Caco-2 (cell line): Measurements from ENCODE around the gene CDCP1. TPM values are rescaled to one million over a fixed set of nuclear protein-coding genes. Genes with fewer than 3 reads are reported as not detected.

ENCODE experiments used
- BruUV-seq: library from RNA; stranded (reverse); fragments of 400-500 nt; replicated peaks from 2 replicates; lab custom pipeline; 2021; lab: Mats Ljungman, UMichigan
- CTCF ChIA-PET: fragments of 300-600 bp; sonication (Branson Sonifier 250); formaldehyde crosslinking; loops from one replicate; lab custom pipeline; 2022; ENCODE audit warnings: antibody characterized with exemption; lab: Charles Lee
- POLR2A ChIA-PET: fragments of 300-600 bp; sonication (Branson Sonifier 250); formaldehyde crosslinking; loops from one replicate; lab custom pipeline; 2022; ENCODE audit warnings: antibody characterized with exemption; lab: Charles Lee
- DNase-seq, 2 experiments: peaks; one replicate each; pipeline versions ENCODE4 v3.0.0 to v3.0.0-alpha.2; 2020 to 2022
- H3K27me3 ChIP-seq: replicated peaks from 2 replicates; pipeline ENCODE4 v1.6.0; 2011; ENCODE audit warnings: low read length; ENCODE audit not compliant: control insufficient read depth, insufficient read depth
- H3K36me3 ChIP-seq: 2 replicates; pipeline ENCODE4 v1.5.1; 2011; ENCODE audit warnings: low read length; ENCODE audit not compliant: control insufficient read depth, insufficient read depth
- H3K4me1 ChIP-seq: fragments of 250-450 bp; sonication (Bioruptor Pico); 2 replicates; pipeline ENCODE4 v1.5.1; 2020; ENCODE audit warnings: mild to moderate bottlenecking
- H3K4me3 ChIP-seq: 2 replicates; pipeline ENCODE4 v1.5.1; 2011; ENCODE audit warnings: low read depth, mild to moderate bottlenecking, control low read depth, low read length
- H3K9me3 ChIP-seq: fragments of 250-450 bp; sonication (Bioruptor Pico); 2 replicates; pipeline ENCODE4 v1.5.1; 2020; ENCODE audit warnings: mild to moderate bottlenecking, moderate library complexity
- H3K27ac Mint-ChIP-seq: one replicate; pipeline ENCODE4 v1.8.0; 2022; ENCODE audit warnings: mixed read lengths; ENCODE audit not compliant: unreplicated experiment
- H3K27me3 Mint-ChIP-seq: one replicate; pipeline ENCODE4 v1.8.0; 2022; ENCODE audit warnings: mixed read lengths; ENCODE audit not compliant: insufficient read depth, unreplicated experiment
- H3K36me3 Mint-ChIP-seq: one replicate; pipeline ENCODE4 v1.8.0; 2022; ENCODE audit warnings: mild to moderate bottlenecking, mixed read lengths; ENCODE audit not compliant: insufficient read depth, unreplicated experiment
- H3K4me1 Mint-ChIP-seq: one replicate; pipeline ENCODE4 v1.8.0; 2022; ENCODE audit warnings: low read depth, mixed read lengths; ENCODE audit not compliant: unreplicated experiment
- H3K4me3 Mint-ChIP-seq: one replicate; pipeline ENCODE4 v1.8.0; 2022; ENCODE audit warnings: mild to moderate bottlenecking, moderate library complexity, mixed read lengths; ENCODE audit not compliant: unreplicated experiment
- H3K9me3 Mint-ChIP-seq: one replicate; pipeline ENCODE4 v1.8.0; 2022; ENCODE audit warnings: mixed read lengths; ENCODE audit not compliant: unreplicated experiment
- CTCF ChIP-seq, 2 experiments: fragments of 200-600 bp in 1 of 2; IDR thresholded peaks; 1 replicate in 1 of 2; 2 replicates in 1 of 2; pipeline versions ENCODE4 v1.5.1 to v1.8.0; 2011 to 2022; ENCODE audit warnings: antibody characterized with exemption in 1 of 2, control low read depth in 1 of 2, inconsistent platforms in 1 of 2, low read depth in 1 of 2, low read length in 1 of 2, mild to moderate bottlenecking in 1 of 2, moderate library complexity in 1 of 2; ENCODE audit not compliant: insufficient read depth in 1 of 2, severe bottlenecking in 1 of 2, unreplicated experiment in 1 of 2
- intact Hi-C: fragments of 100-400 bp; cut with micrococcal nuclease; formaldehyde crosslinking; loops from one replicate; pipeline ENCODE4 v1.10.0; 2022; ENCODE audit not compliant: unreplicated experiment
- total RNA-seq: library from RNA; stranded (reverse); gene quantifications from 2 replicates; pipeline ENCODE4 v1.2.3, GENCODE V29; 2022

CDCP1 gene
- total RNA-seq, 1 experiment from 2014 or later, result 22.5 TPM

DNA sequence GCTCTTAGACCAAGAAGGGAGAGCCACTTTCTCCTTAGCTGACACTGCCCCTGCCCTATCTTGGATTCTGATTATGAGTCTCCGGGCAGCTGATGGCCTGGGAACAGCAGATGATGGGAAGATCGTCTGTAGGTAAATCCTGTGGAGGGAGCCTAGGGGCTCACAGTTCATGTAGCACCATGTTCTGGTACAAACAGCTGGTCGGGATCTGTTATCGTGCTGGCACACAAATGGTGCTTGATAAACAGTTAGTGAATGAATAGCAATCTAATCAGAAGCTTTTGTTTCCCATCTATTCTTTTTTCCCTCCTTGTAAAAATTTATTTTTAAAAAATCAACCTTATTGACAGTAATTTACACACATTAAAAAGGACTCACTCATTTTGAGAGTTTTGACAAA is 26.8 kb downstream of the CDCP1 start:
- H3K4me3 Mint-ChIP-seq, result no peak overlapping the region
- H3K4me3 ChIP-seq, result no peak overlapping the region
- H3K4me1 ChIP-seq, result peaks cover 56% of the 10 kb centered on the region
- DNase-seq, result no peak
- no peaks in the 10 kb centered on the region for H3K27me3 Mint-ChIP-seq
- TF ChIP-seq CTCF (IDR thresholded peaks at IDR 0.05; ENCODE audit: insufficient read depth in 1 of 2, low read depth in 1 of 2, low read length in 1 of 2, severe bottlenecking in 1 of 2, unreplicated experiment in 1 of 2), result no peak
- CTCF ChIA-PET, result interaction anchor here (1.0 kb wide), 1 partner anchor 79 kb away, joined by 5 read pairs; no protein-coding TSS in a partner anchor
- H3K4me1 Mint-ChIP-seq, result peaks cover 56% of the 10 kb centered on the region
- H3K36me3 Mint-ChIP-seq, result peaks cover 15% of the 10 kb centered on the region
- intact Hi-C loops, result no loop called here
- H3K27me3 ChIP-seq, result no peaks in the 10 kb centered on the region
- BruUV-seq, result no TSS peak
- no peaks in the 10 kb centered on the region for H3K9me3 ChIP-seq
- no peaks in the 10 kb centered on the region; the same call in none of the 2 replicates for H3K36me3 ChIP-seq
- no peaks in the 10 kb centered on the region for H3K9me3 Mint-ChIP-seq
- POLR2A ChIA-PET, result interaction anchor here (0.5 kb wide), 1 partner anchor 78 kb away, joined by 3 read pairs; no protein-coding TSS in a partner anchor
- peak overlapping the region; percentile 68 for H3K27ac Mint-ChIP-seq

DNA sequence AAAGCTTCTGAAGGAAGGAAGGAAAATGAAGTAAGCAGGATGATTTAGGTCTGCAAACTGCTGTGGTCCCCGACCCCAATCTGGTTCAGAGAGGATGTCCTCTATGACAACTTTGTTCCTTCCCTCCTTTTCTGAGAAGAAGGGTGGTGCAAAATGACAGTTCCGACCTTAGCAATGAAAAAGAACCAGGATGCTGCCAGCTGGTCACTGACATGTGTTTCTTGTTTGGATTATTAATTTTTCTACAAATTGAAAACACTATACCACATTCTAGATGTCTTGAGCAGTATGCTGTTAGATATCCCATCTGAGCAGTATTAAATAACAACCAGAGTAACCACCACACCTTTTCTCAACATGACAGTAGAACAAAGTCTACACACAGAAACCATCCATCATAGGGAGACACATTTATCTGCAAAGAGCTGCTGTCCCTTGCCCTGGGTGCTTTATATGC is 27.5 kb downstream of the CDCP1 start:
- peaks cover 49% of the 10 kb centered on the region for H3K4me1 ChIP-seq
- no peak for TF ChIP-seq CTCF (IDR thresholded peaks at IDR 0.05; ENCODE audit: insufficient read depth in 1 of 2, low read depth in 1 of 2, low read length in 1 of 2, severe bottlenecking in 1 of 2, unreplicated experiment in 1 of 2)
- no peaks in the 10 kb centered on the region; the same call in 1 of the 2 replicates for H3K36me3 ChIP-seq
- no TSS peak for BruUV-seq
- peaks cover 49% of the 10 kb centered on the region for H3K4me1 Mint-ChIP-seq
- H3K27ac Mint-ChIP-seq, result peak overlapping the region; percentile 68
- intact Hi-C loops, result no loop called here
- H3K9me3 ChIP-seq, result no peaks in the 10 kb centered on the region
- H3K9me3 Mint-ChIP-seq, result no peaks in the 10 kb centered on the region
- H3K36me3 Mint-ChIP-seq, result peaks cover 15% of the 10 kb centered on the region
- ChIA-PET POLR2A (no interaction called here), CTCF (interaction anchor here (1.0 kb wide), 1 partner anchor 78 kb away, joined by 5 read pairs; no protein-coding TSS in a partner anchor)
- H3K27me3 ChIP-seq, result no peaks in the 10 kb centered on the region
- no peaks in the 10 kb centered on the region for H3K27me3 Mint-ChIP-seq
- H3K4me3 Mint-ChIP-seq, result no peak overlapping the region
- H3K4me3 ChIP-seq, result no peak overlapping the region
- DNase-seq, result no peak

DNA sequence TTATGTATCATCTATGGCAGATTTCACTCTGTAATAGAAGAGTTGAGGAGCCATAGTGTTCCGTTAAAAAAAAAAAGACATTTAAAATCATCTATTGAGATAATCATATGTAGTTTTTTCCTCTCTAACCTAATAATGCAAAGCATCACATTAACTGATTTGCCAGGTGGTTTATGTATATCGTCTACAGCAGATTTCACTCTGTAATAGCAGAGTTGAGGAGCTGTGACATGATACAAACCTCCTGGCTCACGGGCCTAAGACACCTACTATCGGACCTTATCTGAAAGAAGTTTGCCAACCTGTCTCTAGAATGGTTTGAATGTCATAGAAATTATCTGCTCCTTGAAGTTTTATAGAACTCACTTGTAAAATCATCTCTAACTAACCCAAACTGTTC is 29.8 kb downstream of the CDCP1 start:
- no TSS peak for BruUV-seq
- H3K27me3 ChIP-seq, result no peaks in the 10 kb centered on the region
- H3K36me3 ChIP-seq, result no peaks in the 10 kb centered on the region; the same call in 1 of the 2 replicates
- no peaks in the 10 kb centered on the region for H3K27me3 Mint-ChIP-seq
- H3K4me3 ChIP-seq, result no peak overlapping the region
- no peak overlapping the region for H3K4me3 Mint-ChIP-seq
- intact Hi-C loops, result no loop called here
- H3K27ac Mint-ChIP-seq, result no peak overlapping the region
- peaks cover 30% of the 10 kb centered on the region for H3K4me1 ChIP-seq
- POLR2A ChIA-PET, result no interaction called here
- peaks cover 37% of the 10 kb centered on the region for H3K4me1 Mint-ChIP-seq
- no peak for TF ChIP-seq CTCF (IDR thresholded peaks at IDR 0.05; ENCODE audit: insufficient read depth in 1 of 2, low read depth in 1 of 2, low read length in 1 of 2, severe bottlenecking in 1 of 2, unreplicated experiment in 1 of 2)
- H3K9me3 ChIP-seq, result no peaks in the 10 kb centered on the region
- no peaks in the 10 kb centered on the region for H3K9me3 Mint-ChIP-seq
- CTCF ChIA-PET, result no interaction called here
- no peak for DNase-seq
- H3K36me3 Mint-ChIP-seq, result peaks cover 23% of the 10 kb centered on the region
